Natural killer cell (primary cell): Measurements from ENCODE around the gene ANKRD9. TPM values are rescaled to one million over a fixed set of nuclear protein-coding genes. Genes with fewer than 3 reads are reported as not detected.

Experiments used
- ATAC-seq, 3 donors: fragments of 150-1000 bp in 2 of 3; fragments of 200-7000 bp in 1 of 3; cut with Tn5 transposase; 1 replicate in 1 of 3; 2 replicates in 2 of 3; pipeline ENCODE4 v1.10.0; 2021; ENCODE audit warnings: mild to moderate bottlenecking in 2 of 3, moderate library complexity in 2 of 3
- DNase-seq, 2 donors: peaks; one replicate each; pipeline versions ENCODE4 v3.0.0 to v3.0.0-alpha.2; 2013 to 2021; ENCODE audit warnings: mixed read lengths in 1 of 2
- H3K27ac ChIP-seq: one replicate; pipeline ENCODE4 v1.5.1; 2013; ENCODE audit warnings: mild to moderate bottlenecking, low read length
- H3K27me3 ChIP-seq: one replicate; pipeline ENCODE4 v1.6.1; 2013; ENCODE audit warnings: low read length; ENCODE audit not compliant: control insufficient read depth, insufficient read depth
- H3K36me3 ChIP-seq: one replicate; pipeline ENCODE4 v1.6.1; 2013; ENCODE audit warnings: low read length; ENCODE audit not compliant: control insufficient read depth, insufficient read depth
- H3K4me1 ChIP-seq: one replicate; pipeline ENCODE4 v1.6.1; 2013; ENCODE audit warnings: low read length; ENCODE audit not compliant: control insufficient read depth, insufficient read depth
- H3K4me3 ChIP-seq: one replicate; pipeline ENCODE4 v1.5.1; 2013; ENCODE audit warnings: low read length
- H3K9me3 ChIP-seq: one replicate; pipeline ENCODE4 v1.6.1; 2013; ENCODE audit warnings: low read length; ENCODE audit not compliant: control insufficient read depth, insufficient read depth
- H3K27ac Mint-ChIP-seq, 2 donors: one replicate each; pipeline ENCODE4 v1.8.0; 2022; ENCODE audit warnings: mild to moderate bottlenecking in 2 of 2, mixed read lengths in 2 of 2, moderate library complexity in 1 of 2
- H3K27me3 Mint-ChIP-seq, 2 donors: one replicate each; pipeline ENCODE4 v1.8.0; 2022; ENCODE audit warnings: low read depth in 2 of 2, mixed read lengths in 2 of 2
- H3K36me3 Mint-ChIP-seq: one replicate; pipeline ENCODE4 v1.8.0; 2022; ENCODE audit warnings: mixed read lengths
- H3K4me1 Mint-ChIP-seq, 2 donors: one replicate each; pipeline ENCODE4 v1.8.0; 2022; ENCODE audit warnings: mixed read lengths in 2 of 2
- H3K4me3 Mint-ChIP-seq: one replicate; pipeline ENCODE4 v1.8.0; 2022; ENCODE audit warnings: mild to moderate bottlenecking, moderate library complexity, mixed read lengths
- H3K9me3 Mint-ChIP-seq, 2 donors: one replicate each; pipeline ENCODE4 v1.8.0; 2022; ENCODE audit warnings: mixed read lengths in 2 of 2
- WGBS: methylation state at CpG from one replicate; pipeline ENCODE4 v1.1.7; 2013; ENCODE audit warnings: missing lambda C conversion rate; ENCODE audit not compliant: insufficient coverage; 5-methylcytosine and 5-hydroxymethylcytosine counted together
- intact Hi-C: fragments of 100-400 bp; cut with micrococcal nuclease; formaldehyde crosslinking; loops from one replicate; pipeline ENCODE4 v1.14.2; 2022
- total RNA-seq, 4 donors: library from RNA; stranded (reverse); fragments of 120-200 nt in 1 of 4; gene quantifications; one replicate each; pipeline versions ENCODE4 v1.2.3 to v1.2.4, GENCODE V29; 2013 to 2022
- TF ChIP-seq, protein P1 (sequence below): fragments of 200-600 bp; IDR thresholded peaks from one replicate; pipeline ENCODE4 v1.8.0; 2022; ENCODE audit warnings: antibody characterized with exemption

ANKRD9 gene
- total RNA-seq, 3 donors from 2014 or later (not counting 1 experiment from before 2014, with no cell fraction given) = 4.0 to 11.0 (median 9.6) TPM

- H3K27ac ChIP-seq = no peak overlapping the region
- H3K4me1 ChIP-seq = peaks cover 16% of the 10 kb centered on the region
- TF ChIP-seq, protein P1, sequence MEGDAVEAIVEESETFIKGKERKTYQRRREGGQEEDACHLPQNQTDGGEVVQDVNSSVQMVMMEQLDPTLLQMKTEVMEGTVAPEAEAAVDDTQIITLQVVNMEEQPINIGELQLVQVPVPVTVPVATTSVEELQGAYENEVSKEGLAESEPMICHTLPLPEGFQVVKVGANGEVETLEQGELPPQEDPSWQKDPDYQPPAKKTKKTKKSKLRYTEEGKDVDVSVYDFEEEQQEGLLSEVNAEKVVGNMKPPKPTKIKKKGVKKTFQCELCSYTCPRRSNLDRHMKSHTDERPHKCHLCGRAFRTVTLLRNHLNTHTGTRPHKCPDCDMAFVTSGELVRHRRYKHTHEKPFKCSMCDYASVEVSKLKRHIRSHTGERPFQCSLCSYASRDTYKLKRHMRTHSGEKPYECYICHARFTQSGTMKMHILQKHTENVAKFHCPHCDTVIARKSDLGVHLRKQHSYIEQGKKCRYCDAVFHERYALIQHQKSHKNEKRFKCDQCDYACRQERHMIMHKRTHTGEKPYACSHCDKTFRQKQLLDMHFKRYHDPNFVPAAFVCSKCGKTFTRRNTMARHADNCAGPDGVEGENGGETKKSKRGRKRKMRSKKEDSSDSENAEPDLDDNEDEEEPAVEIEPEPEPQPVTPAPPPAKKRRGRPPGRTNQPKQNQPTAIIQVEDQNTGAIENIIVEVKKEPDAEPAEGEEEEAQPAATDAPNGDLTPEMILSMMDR = no peak
- peaks cover 3% of the 10 kb centered on the region for H3K36me3 ChIP-seq
- WGBS = 80% methylated on average over 12 of the region's 12 CpGs
- H3K27me3 Mint-ChIP-seq = no peaks in the 10 kb centered on the region
- H3K4me3 ChIP-seq = no peak overlapping the region
- no peaks in the 10 kb centered on the region for H3K27me3 ChIP-seq
- peaks cover 0 to 3% of the 10 kb centered on the region in 2 donors for H3K9me3 Mint-ChIP-seq
- ATAC-seq = no peak
- no peaks in the 10 kb centered on the region for H3K36me3 Mint-ChIP-seq
- no peak for DNase-seq
- no peak overlapping the region for H3K4me3 Mint-ChIP-seq
- peaks cover 10 to 19% of the 10 kb centered on the region in 2 donors for H3K4me1 Mint-ChIP-seq
- no peaks in the 10 kb centered on the region for H3K9me3 ChIP-seq
- intact Hi-C loops = no loop called here
- H3K27ac Mint-ChIP-seq = no peak overlapping the region
Observed at GRCh38 chr14:102503641-102504327, 5.8 kb downstream of the ANKRD9 start.

DNA sequence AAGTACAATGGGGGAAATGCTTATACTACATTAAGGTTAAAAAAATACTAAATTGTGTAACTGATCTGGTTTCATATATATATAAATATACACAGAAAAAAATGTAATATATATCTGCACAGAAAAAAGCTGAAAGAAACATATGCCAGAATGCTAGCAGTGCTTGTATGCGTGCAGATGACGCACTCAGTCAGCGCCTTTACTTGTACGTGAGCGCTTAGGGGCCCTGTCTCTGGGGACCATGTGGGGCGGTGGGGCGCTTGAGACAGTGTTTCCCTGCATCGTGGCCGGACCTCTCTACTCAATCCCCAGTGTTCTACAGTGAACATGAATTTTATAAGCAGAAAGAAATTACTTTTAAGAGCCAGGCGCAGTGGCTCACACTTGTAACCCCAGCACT lies 7.0 kb downstream of the ANKRD9 start:
- no peaks in the 10 kb centered on the region for H3K27me3 ChIP-seq
- no peaks in the 10 kb centered on the region for H3K9me3 ChIP-seq
- intact Hi-C loops = no loop called here
- no peaks in the 10 kb centered on the region for H3K9me3 Mint-ChIP-seq
- peaks cover 14% of the 10 kb centered on the region for H3K4me1 ChIP-seq
- DNase-seq = no peak
- no peak for ATAC-seq
- no peak overlapping the region for H3K27ac Mint-ChIP-seq
- H3K36me3 Mint-ChIP-seq = no peaks in the 10 kb centered on the region
- H3K36me3 ChIP-seq = peaks cover 4% of the 10 kb centered on the region
- TF ChIP-seq, protein P1 = no peak
- H3K4me3 Mint-ChIP-seq = no peak overlapping the region
- WGBS = 97% methylated on average over 10 of the region's 10 CpGs
- no peak overlapping the region for H3K4me3 ChIP-seq
- H3K27me3 Mint-ChIP-seq = no peaks in the 10 kb centered on the region
- H3K27ac ChIP-seq = no peak overlapping the region
- H3K4me1 Mint-ChIP-seq = peaks cover 10 to 22% of the 10 kb centered on the region in 2 donors

DNA sequence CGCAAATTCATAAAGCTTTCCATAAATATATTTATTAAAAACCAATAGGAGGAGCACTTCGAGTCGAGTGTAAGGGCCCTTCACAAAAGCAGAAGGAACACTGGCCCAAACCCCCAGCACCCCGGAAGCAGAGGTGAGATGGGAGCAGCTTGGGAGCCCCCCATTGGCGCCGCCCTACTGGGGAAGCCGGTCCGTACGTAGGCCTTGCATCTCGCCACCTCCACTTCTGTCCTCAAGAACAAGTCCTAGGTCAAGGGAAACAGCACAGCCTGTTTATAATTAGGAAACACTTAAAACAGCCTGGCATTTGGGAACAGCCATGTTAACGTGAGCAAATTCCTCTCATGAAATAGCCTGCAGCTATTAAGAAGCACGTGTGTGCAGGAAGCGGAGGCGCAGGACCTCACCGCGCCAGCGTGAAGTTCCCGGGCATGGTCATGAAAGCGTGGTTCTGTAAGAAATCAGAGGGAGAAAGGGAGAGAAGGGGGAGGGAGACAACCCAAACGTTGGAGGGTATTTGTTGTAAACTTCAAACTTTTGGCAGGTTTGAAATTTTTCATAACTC lies 7.7 kb downstream of the ANKRD9 start:
- peaks cover 4% of the 10 kb centered on the region for H3K36me3 ChIP-seq
- ATAC-seq (no peak), DNase-seq (no peak)
- no peak overlapping the region for H3K27ac Mint-ChIP-seq
- peaks cover 14% of the 10 kb centered on the region for H3K4me1 ChIP-seq
- no peaks in the 10 kb centered on the region for H3K9me3 Mint-ChIP-seq
- no peak overlapping the region for H3K4me3 Mint-ChIP-seq
- no peaks in the 10 kb centered on the region for H3K27me3 ChIP-seq
- H3K9me3 ChIP-seq = no peaks in the 10 kb centered on the region
- 91% methylated on average over 20 of the region's 20 CpGs for WGBS
- no peak overlapping the region for H3K4me3 ChIP-seq
- H3K27me3 Mint-ChIP-seq = no peaks in the 10 kb centered on the region
- no peaks in the 10 kb centered on the region for H3K36me3 Mint-ChIP-seq
- TF ChIP-seq, protein P1 = no peak
- H3K4me1 Mint-ChIP-seq = peaks cover 10 to 22% of the 10 kb centered on the region in 2 donors
- H3K27ac ChIP-seq = no peak overlapping the region
- intact Hi-C loops = no loop called here
